GM12873 (cell line): ENCODE data around the gene SCLY.

Source experiments
- CTCF ChIP-seq: IDR thresholded peaks from 2 replicates; pipeline ENCODE4 v1.5.1; 2012; ENCODE audit warnings: low read depth, mild to moderate bottlenecking, moderate library complexity, low read length, control low read depth; ENCODE audit not compliant: insufficient read depth; ENCODE audit errors: missing control alignments

The SCLY gene

GRCh38 chr2:238100821-238101771 is 40.3 kb downstream of the SCLY start:
- no peak for TF ChIP-seq CTCF

- no peak for TF ChIP-seq CTCF
These were observed 41.4 kb downstream of the SCLY start for GRCh38 chr2:238101891-238102841.

- no peak for TF ChIP-seq CTCF
These were observed 42.1 kb downstream of the SCLY start for GRCh38 chr2:238102865-238103264.

GRCh38 chr2:238103465-238104225 is 42.8 kb downstream of the SCLY start:
- no peak for TF ChIP-seq CTCF

- TF ChIP-seq CTCF, result no peak
These were observed 43.5 kb downstream of the SCLY start for GRCh38 chr2:238104226-238104690.

GRCh38 chr2:238104691-238105371 is 44.0 kb downstream of the SCLY start:
- no peak for TF ChIP-seq CTCF
